ENCODE data around the gene SLC27A2.
"Not testable (repeated sequence)": the region's sequence is repeated elsewhere in the genome, so short reads cannot be mapped to it uniquely, and the experiment has no call there.

The SLC27A2 gene

DNA sequence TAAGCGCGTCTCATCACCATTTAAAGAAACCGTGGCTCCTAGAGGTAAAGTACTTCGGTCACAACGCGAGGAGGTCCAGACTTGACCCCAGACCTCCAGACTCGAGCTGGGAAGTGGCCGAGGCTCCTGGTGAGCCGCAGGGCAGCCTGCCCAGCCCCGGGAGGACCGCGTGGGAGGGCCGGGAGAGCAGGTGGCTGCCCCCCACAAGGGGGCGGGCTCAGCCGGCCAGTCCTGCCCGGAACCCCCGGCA, at the start of gene SLC27A2:
Gene SLC27A2, plus strand, starts transcription at position 228 of the 250 bp plus-strand sequence. CDS start 232 bp downstream, outside the sequence.
- Histone ChIP-seq H3K9ac (ENCODE audit: insufficient read length) (no peak within 1 kb of the TSS), H3K36me3 (ENCODE audit: insufficient read depth, low read length) (no peaks in the 10 kb centered on the region), H3K9me3 (ENCODE audit: low read depth, low read length) (no peaks in the 10 kb centered on the region), H3K27ac (no peak within 1 kb of the TSS), H3K4me3 (peak within 1 kb of the TSS; percentile 75)
- TF ChIP-seq POLR2AphosphoS5 (IDR thresholded peaks at IDR 0.05; ENCODE audit: borderline replicate concordance, low read depth, low read length) (no peak), FOXP2 (optimal IDR thresholded peaks at IDR 0.05; ENCODE audit: control extremely low read depth, extremely low read length, insufficient read depth) (no peak), EZH2 (IDR thresholded peaks at IDR 0.05) (no peak)
- no peak for DNase-seq (ENCODE audit: low read depth, low spot score)

DNA sequence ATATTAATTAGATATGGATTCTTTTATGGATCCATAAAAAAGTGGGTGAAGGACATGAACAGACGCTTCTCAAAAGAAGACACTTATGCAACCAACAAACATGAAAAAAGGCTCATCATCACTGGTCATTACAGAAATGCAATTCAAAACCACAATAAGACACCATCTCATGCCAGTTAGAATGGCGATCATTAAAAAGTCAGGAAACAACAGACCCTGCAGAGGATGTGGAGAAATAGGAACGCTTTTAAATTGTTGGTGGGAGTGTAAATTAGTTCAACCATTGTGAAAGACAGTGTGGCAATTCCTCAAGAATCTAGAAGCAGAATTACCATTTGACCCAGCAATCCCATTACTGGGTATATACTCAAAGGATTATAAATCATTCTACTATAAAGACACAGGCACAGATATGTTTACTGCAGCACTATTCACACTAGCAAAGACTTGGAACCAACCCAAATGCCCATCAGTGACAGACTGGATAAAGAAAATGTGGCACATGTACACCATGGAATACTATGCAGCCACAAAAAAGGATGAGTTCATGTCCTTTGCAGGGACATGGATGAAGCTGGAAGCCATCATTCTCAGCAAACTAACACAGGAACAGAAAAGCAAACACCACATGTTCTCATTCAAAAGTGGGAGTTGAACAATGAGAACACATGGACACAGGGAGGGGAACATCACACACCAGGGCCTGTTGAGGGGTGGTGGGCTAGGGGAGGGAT, 49.6 kb upstream of the SLC27A2 start:
- not testable (repeated sequence) for H3K9ac ChIP-seq (ENCODE audit: insufficient read length); H3K9me3 ChIP-seq (ENCODE audit: low read depth, low read length); H3K4me3 ChIP-seq; H3K27ac ChIP-seq; DNase-seq (ENCODE audit: low read depth, low spot score); H3K36me3 ChIP-seq (ENCODE audit: insufficient read depth, low read length)

DNA sequence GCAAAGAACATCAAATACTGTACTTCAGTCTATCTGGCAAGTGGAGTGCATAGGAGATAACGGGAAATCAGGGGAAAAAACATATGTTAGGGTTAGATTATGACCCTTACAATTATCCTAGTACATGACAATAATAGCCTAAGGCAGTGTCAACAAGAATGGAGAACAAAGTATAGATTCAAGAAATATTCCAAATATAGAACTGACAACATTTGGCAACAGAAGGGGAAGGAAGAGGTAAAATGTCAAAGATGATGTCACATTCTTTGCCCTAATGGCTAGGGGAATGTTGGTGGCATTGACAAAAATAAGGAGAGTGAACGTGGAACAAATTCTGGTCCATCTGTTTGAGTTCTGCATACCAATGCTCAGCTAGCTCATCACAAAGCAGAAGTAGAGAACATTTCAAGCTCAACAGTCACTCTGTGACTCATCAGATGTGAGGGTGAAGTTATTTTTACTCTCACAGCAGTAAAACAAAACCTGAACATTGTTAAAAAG, 47.4 kb upstream of the SLC27A2 start:
- DNase-seq (ENCODE audit: low read depth, low spot score), result no peak
- Histone ChIP-seq H3K9ac (ENCODE audit: insufficient read length) (no peak overlapping the region), H3K4me3 (no peak overlapping the region), H3K27ac (no peak overlapping the region), H3K9me3 (ENCODE audit: low read depth, low read length) (no peaks in the 10 kb centered on the region), H3K36me3 (ENCODE audit: insufficient read depth, low read length) (no peaks in the 10 kb centered on the region)
- no peak for TF ChIP-seq EZH2 (IDR thresholded peaks at IDR 0.05)
- TF ChIP-seq FOXP2 (optimal IDR thresholded peaks at IDR 0.05; ENCODE audit: control extremely low read depth, extremely low read length, insufficient read depth), result no peak
- no peak for TF ChIP-seq POLR2AphosphoS5 (IDR thresholded peaks at IDR 0.05; ENCODE audit: borderline replicate concordance, low read depth, low read length)

DNA sequence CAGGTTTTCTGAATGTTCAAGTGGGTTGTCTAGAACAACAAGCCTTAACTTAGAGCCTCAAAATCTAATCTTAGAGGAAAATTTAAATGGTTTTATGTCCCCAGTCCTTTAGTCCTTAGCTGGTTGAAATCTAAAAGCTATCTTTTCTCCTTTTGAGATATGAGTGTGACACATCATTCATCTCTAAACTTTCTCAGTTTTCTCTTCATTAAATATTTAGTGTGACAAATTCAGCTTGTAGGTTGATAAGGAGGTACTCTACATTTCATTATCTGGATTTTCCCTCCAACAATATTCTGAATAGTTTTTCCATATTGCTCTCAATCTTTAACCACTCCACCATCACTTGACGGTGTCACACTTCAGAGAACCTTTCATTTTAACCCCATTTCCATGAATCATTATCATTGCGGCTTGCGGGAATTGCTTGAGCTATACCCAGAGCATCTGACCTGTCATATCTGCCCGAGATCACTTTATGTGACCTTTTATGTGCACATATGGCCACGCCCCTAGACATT, 46.9 kb upstream of the SLC27A2 start:
- TF ChIP-seq POLR2AphosphoS5 (IDR thresholded peaks at IDR 0.05; ENCODE audit: borderline replicate concordance, low read depth, low read length) (no peak), EZH2 (IDR thresholded peaks at IDR 0.05) (no peak), FOXP2 (optimal IDR thresholded peaks at IDR 0.05; ENCODE audit: control extremely low read depth, extremely low read length, insufficient read depth) (no peak)
- Histone ChIP-seq H3K4me3 (no peak overlapping the region), H3K9me3 (ENCODE audit: low read depth, low read length) (no peaks in the 10 kb centered on the region), H3K9ac (ENCODE audit: insufficient read length) (no peak overlapping the region), H3K36me3 (ENCODE audit: insufficient read depth, low read length) (no peaks in the 10 kb centered on the region), H3K27ac (no peak overlapping the region)
- no peak for DNase-seq (ENCODE audit: low read depth, low spot score)

DNA sequence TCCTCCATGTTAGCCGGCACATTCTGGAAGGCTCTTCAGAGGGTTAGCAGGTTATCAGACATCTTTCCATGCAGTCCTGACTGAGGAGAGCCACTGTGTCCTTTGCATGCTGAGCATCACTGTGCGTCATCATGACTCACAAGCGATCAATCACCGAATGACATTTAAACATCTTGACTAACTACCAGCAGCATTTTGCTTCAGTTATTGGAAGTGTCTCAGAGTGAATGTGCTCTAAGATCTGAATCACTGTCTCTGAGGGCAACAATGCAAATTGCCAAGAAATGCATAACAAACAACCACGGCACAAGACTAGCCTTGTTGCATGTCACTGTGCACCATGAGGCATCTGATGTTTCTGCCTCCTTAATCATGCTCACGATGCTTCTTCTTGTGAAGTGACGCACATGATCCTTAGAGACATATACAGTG, 44.6 kb upstream of the SLC27A2 start:
- no peak for TF ChIP-seq EZH2 (IDR thresholded peaks at IDR 0.05)
- no peak for TF ChIP-seq FOXP2 (optimal IDR thresholded peaks at IDR 0.05; ENCODE audit: control extremely low read depth, extremely low read length, insufficient read depth)
- TF ChIP-seq POLR2AphosphoS5 (IDR thresholded peaks at IDR 0.05; ENCODE audit: borderline replicate concordance, low read depth, low read length), result no peak
- H3K9ac ChIP-seq (ENCODE audit: insufficient read length), result no peak overlapping the region
- DNase-seq (ENCODE audit: low read depth, low spot score), result no peak
- H3K9me3 ChIP-seq (ENCODE audit: low read depth, low read length), result no peaks in the 10 kb centered on the region
- H3K4me3 ChIP-seq, result no peak overlapping the region
- no peaks in the 10 kb centered on the region for H3K36me3 ChIP-seq (ENCODE audit: insufficient read depth, low read length)
- H3K27ac ChIP-seq, result no peak overlapping the region

DNA sequence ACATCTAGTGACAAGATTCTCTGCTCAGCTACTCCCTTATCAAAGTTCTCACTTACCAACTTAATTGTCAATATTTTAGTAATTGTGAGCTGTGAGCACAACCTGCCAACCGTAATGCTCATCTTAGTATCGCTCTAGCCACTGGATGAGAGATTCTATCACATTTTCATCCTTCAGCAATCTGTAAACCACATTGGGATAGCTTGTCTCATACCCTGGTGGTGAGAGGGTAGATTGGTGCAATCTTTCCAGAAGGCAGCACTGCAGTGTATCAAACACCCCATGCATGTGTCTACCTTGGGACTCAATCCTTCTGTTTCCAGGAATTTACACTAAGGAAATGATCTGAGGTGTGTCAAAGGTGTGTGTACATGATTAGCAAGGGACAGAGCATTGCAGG, 44.1 kb upstream of the SLC27A2 start:
- Histone ChIP-seq H3K4me3 (no peak overlapping the region), H3K9ac (ENCODE audit: insufficient read length) (no peak overlapping the region), H3K9me3 (ENCODE audit: low read depth, low read length) (no peaks in the 10 kb centered on the region), H3K27ac (no peak overlapping the region), H3K36me3 (ENCODE audit: insufficient read depth, low read length) (no peaks in the 10 kb centered on the region)
- DNase-seq (ENCODE audit: low read depth, low spot score), result no peak
- TF ChIP-seq EZH2 (IDR thresholded peaks at IDR 0.05), result no peak
- TF ChIP-seq POLR2AphosphoS5 (IDR thresholded peaks at IDR 0.05; ENCODE audit: borderline replicate concordance, low read depth, low read length), result no peak
- no peak for TF ChIP-seq FOXP2 (optimal IDR thresholded peaks at IDR 0.05; ENCODE audit: control extremely low read depth, extremely low read length, insufficient read depth)

DNA sequence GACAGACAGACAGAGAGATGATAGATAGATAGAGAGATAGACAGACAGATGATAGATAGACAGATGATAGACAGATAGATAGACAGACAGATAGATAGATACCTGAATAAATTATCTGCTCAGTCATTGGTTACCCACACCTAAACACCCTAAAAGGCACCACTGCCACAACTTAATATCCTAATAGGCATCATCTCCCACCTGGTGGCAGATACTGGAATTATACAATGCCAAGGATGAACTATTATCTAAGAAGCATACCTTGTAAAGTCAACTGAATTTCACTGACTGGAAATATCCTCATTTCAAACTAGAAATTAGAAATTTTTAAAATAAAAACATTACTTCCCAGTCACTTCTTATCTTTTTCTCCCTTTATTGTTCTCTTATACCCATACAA, 43.6 kb upstream of the SLC27A2 start:
- no peaks in the 10 kb centered on the region for H3K36me3 ChIP-seq (ENCODE audit: insufficient read depth, low read length)
- H3K27ac ChIP-seq, result no peak overlapping the region
- H3K4me3 ChIP-seq, result no peak overlapping the region
- H3K9me3 ChIP-seq (ENCODE audit: low read depth, low read length), result no peaks in the 10 kb centered on the region
- DNase-seq (ENCODE audit: low read depth, low spot score), result no peak
- H3K9ac ChIP-seq (ENCODE audit: insufficient read length), result no peak overlapping the region
- TF ChIP-seq POLR2AphosphoS5 (IDR thresholded peaks at IDR 0.05; ENCODE audit: borderline replicate concordance, low read depth, low read length) (no peak), FOXP2 (optimal IDR thresholded peaks at IDR 0.05; ENCODE audit: control extremely low read depth, extremely low read length, insufficient read depth) (no peak), EZH2 (IDR thresholded peaks at IDR 0.05) (no peak)

DNA sequence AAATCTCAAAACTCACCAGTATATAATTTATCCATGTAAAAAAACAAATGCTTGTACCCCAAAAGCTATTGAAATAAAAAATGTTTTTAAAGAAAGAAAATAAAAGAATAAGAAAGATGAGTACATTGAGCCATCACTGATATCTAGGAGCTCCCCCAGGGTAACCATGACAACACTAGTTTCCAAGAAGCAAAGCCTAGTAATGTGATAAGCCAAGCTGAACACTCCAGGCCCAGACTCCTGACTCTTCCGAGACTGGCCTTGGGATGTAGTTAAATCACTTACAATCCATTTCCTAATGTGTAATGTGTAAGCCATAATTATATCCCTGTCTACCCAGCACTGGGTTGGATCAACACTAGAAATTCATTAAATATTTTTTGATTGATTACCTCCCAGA, 41.9 kb upstream of the SLC27A2 start:
- TF ChIP-seq POLR2AphosphoS5 (IDR thresholded peaks at IDR 0.05; ENCODE audit: borderline replicate concordance, low read depth, low read length), result no peak
- TF ChIP-seq FOXP2 (optimal IDR thresholded peaks at IDR 0.05; ENCODE audit: control extremely low read depth, extremely low read length, insufficient read depth), result no peak
- no peak for TF ChIP-seq EZH2 (IDR thresholded peaks at IDR 0.05)
- Histone ChIP-seq H3K4me3 (no peak overlapping the region), H3K9me3 (ENCODE audit: low read depth, low read length) (no peaks in the 10 kb centered on the region), H3K27ac (no peak overlapping the region), H3K9ac (ENCODE audit: insufficient read length) (no peak overlapping the region), H3K36me3 (ENCODE audit: insufficient read depth, low read length) (no peaks in the 10 kb centered on the region)
- DNase-seq (ENCODE audit: low read depth, low spot score), result no peak

DNA sequence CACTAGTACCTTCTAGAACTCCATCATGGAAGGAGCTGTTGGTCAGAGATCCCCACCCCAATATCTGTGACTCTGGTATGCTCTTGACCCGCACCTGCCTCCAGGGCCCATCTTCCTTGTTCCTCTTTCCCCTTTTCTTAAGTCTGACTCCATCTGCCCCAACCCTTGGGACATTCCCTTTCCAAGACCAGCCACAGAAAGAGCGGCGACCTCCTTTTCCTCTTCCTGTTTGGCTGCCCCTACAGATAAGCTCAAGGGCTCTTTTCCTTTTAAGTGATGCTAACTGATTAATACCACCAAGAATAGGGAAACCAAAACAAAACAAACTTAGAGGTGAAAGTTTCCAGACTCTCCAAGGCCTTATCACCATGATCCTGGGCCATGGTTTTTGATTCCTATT, 41.0 kb upstream of the SLC27A2 start:
- Histone ChIP-seq H3K36me3 (ENCODE audit: insufficient read depth, low read length) (no peaks in the 10 kb centered on the region), H3K4me3 (no peak overlapping the region), H3K27ac (no peak overlapping the region), H3K9me3 (ENCODE audit: low read depth, low read length) (no peaks in the 10 kb centered on the region), H3K9ac (ENCODE audit: insufficient read length) (no peak overlapping the region)
- DNase-seq (ENCODE audit: low read depth, low spot score), result no peak
- TF ChIP-seq FOXP2 (optimal IDR thresholded peaks at IDR 0.05; ENCODE audit: control extremely low read depth, extremely low read length, insufficient read depth), result no peak
- no peak for TF ChIP-seq POLR2AphosphoS5 (IDR thresholded peaks at IDR 0.05; ENCODE audit: borderline replicate concordance, low read depth, low read length)
- TF ChIP-seq EZH2 (IDR thresholded peaks at IDR 0.05), result no peak
